Neural progenitor cell (in vitro differentiated cells): ENCODE measurements around the gene EFL1.
"Not testable (repeated sequence)": the region's sequence is repeated elsewhere in the genome, so short reads cannot be mapped to it uniquely, and the experiment has no call there.

Experiments
- EZH2 ChIP-seq: fragments of 200-600 bp; sonication (generic); IDR thresholded peaks from 2 replicates; pipeline ENCODE4 v1.6.1; 2017; ENCODE audit warnings: antibody characterized with exemption, mild to moderate bottlenecking, moderate library complexity
- EZH2phosphoT487 ChIP-seq: fragments of 200-600 bp; sonication (generic); IDR thresholded peaks from 2 replicates; pipeline ENCODE4 v1.6.1; 2017; ENCODE audit warnings: antibody characterized with exemption
- TF ChIP-seq, protein P1 (sequence below): fragments of 200-600 bp; sonication (generic); IDR thresholded peaks from 2 replicates; pipeline ENCODE4 v1.5.1; 2017; ENCODE audit warnings: antibody characterized with exemption, mild to moderate bottlenecking

DNA sequence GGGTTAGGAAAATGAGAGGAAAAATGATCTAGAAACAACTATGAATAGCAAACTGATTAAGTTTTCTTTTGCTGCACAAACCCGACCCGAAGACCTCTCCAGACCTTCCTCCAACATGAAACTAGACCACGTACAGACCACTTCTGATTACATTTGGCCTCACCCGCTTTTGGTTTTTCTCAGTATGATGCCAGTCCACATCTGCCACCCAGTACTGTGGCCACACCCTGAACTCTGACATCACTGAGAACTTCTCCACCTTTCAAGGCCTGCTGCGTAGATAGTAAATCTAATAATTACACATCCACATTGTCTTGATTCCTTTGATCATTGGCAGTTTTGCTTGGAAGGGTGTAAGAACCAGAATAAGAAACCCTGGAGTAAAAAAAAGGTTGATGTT, 16.6 kb downstream of the EFL1 start:
- TF ChIP-seq, protein P1, sequence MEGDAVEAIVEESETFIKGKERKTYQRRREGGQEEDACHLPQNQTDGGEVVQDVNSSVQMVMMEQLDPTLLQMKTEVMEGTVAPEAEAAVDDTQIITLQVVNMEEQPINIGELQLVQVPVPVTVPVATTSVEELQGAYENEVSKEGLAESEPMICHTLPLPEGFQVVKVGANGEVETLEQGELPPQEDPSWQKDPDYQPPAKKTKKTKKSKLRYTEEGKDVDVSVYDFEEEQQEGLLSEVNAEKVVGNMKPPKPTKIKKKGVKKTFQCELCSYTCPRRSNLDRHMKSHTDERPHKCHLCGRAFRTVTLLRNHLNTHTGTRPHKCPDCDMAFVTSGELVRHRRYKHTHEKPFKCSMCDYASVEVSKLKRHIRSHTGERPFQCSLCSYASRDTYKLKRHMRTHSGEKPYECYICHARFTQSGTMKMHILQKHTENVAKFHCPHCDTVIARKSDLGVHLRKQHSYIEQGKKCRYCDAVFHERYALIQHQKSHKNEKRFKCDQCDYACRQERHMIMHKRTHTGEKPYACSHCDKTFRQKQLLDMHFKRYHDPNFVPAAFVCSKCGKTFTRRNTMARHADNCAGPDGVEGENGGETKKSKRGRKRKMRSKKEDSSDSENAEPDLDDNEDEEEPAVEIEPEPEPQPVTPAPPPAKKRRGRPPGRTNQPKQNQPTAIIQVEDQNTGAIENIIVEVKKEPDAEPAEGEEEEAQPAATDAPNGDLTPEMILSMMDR: not testable (repeated sequence)
- not testable (repeated sequence) for TF ChIP-seq EZH2, EZH2phosphoT487
